HEK293 (cell line): ENCODE measurements around the gene SHLD2.
"Not testable (repeated sequence)": the region's sequence is repeated elsewhere in the genome, so short reads cannot be mapped to it uniquely, and the experiment has no call there.

Source experiments
- CTCF ChIA-PET: fragments of 350-600 bp; formaldehyde crosslinking; extraction: SDS; loops from one replicate; lab custom pipeline; 2021; ENCODE audit warnings: antibody characterized with exemption; lab: Yijun Ruan, JAX
- POLR2A ChIA-PET: fragments of 300-600 bp; formaldehyde crosslinking; extraction: SDS; loops from one replicate; lab custom pipeline; 2020; ENCODE audit warnings: antibody characterized with exemption, inconsistent platforms; lab: Yijun Ruan, JAX
- H3K27ac ChIP-seq: fragments of 200-500 bp; sonication (Bioruptor generic); 2 replicates; pipeline ENCODE4 v1.5.1; 2014; ENCODE audit warnings: low read depth, low read length, control low read depth, inconsistent platforms; ENCODE audit errors: extremely low read depth
- H3K36me3 ChIP-seq, 2 experiments: fragments of 200-500 bp in 1 of 2; sonication (Bioruptor generic) in 1 of 2; 1 replicate in 1 of 2; 2 replicates in 1 of 2; pipeline ENCODE4 v1.5.1; 2014 to 2017; ENCODE audit warnings: inconsistent platforms in 2 of 2, low read length in 2 of 2; ENCODE audit not compliant: control insufficient read depth in 2 of 2, insufficient read depth in 1 of 2
- H3K4me1 ChIP-seq: fragments of 200-500 bp; sonication (Bioruptor generic); 2 replicates; pipeline ENCODE4 v1.5.1; 2014; ENCODE audit warnings: mild to moderate bottlenecking, low read length, inconsistent platforms; ENCODE audit not compliant: control insufficient read depth, insufficient read depth
- H3K4me3 ChIP-seq: 2 replicates; pipeline ENCODE4 v1.5.1; 2011; ENCODE audit warnings: low read depth, mild to moderate bottlenecking, control low read depth, low read length, moderate library complexity
- H3K9me3 ChIP-seq: fragments of 200-500 bp; sonication (Bioruptor generic); 2 replicates; pipeline ENCODE4 v1.5.1; 2014; ENCODE audit warnings: low read depth, low read length, inconsistent platforms; ENCODE audit not compliant: control insufficient read depth, insufficient read depth
- ELK4 ChIP-seq: IDR thresholded peaks from 2 replicates; pipeline ENCODE4 v1.6.1; 2011; ENCODE audit warnings: mild to moderate bottlenecking, low read depth, low read length, borderline replicate concordance
- GFI1B ChIP-seq: fragments of 450-650 bp; formaldehyde crosslinking; IDR thresholded peaks from 2 replicates; pipeline ENCODE4 v1.5.1; 2016; ENCODE audit warnings: missing biosample characterization, missing genetic modification characterization
- GLI2 ChIP-seq: fragments of 450-650 bp; formaldehyde crosslinking; IDR thresholded peaks from 2 replicates; pipeline ENCODE4; 2017; ENCODE audit warnings: missing biosample characterization, missing genetic modification characterization, low read depth, borderline replicate concordance
- GLI4 ChIP-seq: fragments of 450-650 bp; formaldehyde crosslinking; IDR thresholded peaks from 2 replicates; pipeline ENCODE4 v1.5.1; 2016; ENCODE audit warnings: missing biosample characterization, missing genetic modification characterization
- HOXA7 ChIP-seq: sonication (generic); formaldehyde crosslinking; IDR thresholded peaks from 2 replicates; pipeline ENCODE4 v1.8.1; 2022; ENCODE audit warnings: missing genetic modification reagents, borderline replicate concordance
- IKZF3 ChIP-seq: fragments of 450-650 bp; IDR thresholded peaks from 2 replicates; pipeline ENCODE4 v1.5.0; 2018; ENCODE audit warnings: missing biosample characterization, mild to moderate bottlenecking, missing genetic modification characterization, moderate library complexity
- MYNN ChIP-seq: fragments of 450-650 bp; formaldehyde crosslinking; IDR thresholded peaks from 2 replicates; pipeline ENCODE4 v1.5.1; 2016; ENCODE audit warnings: missing biosample characterization, missing genetic modification characterization, borderline replicate concordance
- ZBTB10 ChIP-seq: fragments of 450-650 bp; formaldehyde crosslinking; IDR thresholded peaks from 2 replicates; pipeline ENCODE4 v1.5.1; 2016; ENCODE audit warnings: missing biosample characterization, missing genetic modification characterization
- ZBTB21 ChIP-seq: fragments of 450-650 bp; formaldehyde crosslinking; IDR thresholded peaks from 2 replicates; pipeline ENCODE4 v1.5.1; 2017; ENCODE audit warnings: missing biosample characterization, missing genetic modification characterization
- ZBTB7A ChIP-seq: fragments of 450-650 bp; formaldehyde crosslinking; IDR thresholded peaks from 2 replicates; pipeline ENCODE4 v1.5.1; 2016; ENCODE audit warnings: low read depth, missing biosample characterization, missing genetic modification characterization
- ZFP41 ChIP-seq: fragments of 450-650 bp; formaldehyde crosslinking; IDR thresholded peaks from 2 replicates; pipeline ENCODE4 v1.5.1; 2016; ENCODE audit warnings: missing biosample characterization, missing genetic modification characterization, borderline replicate concordance
- ZNF211 ChIP-seq: fragments of 450-650 bp; formaldehyde crosslinking; IDR thresholded peaks from 2 replicates; pipeline ENCODE4 v1.5.1; 2016; ENCODE audit warnings: low read depth, missing biosample characterization, missing genetic modification characterization
- ZNF248 ChIP-seq: fragments of 450-650 bp; formaldehyde crosslinking; IDR thresholded peaks from 2 replicates; pipeline ENCODE4 v1.5.1; 2017; ENCODE audit warnings: missing biosample characterization, missing genetic modification characterization
- ZNF26 ChIP-seq: fragments of 450-650 bp; formaldehyde crosslinking; IDR thresholded peaks from 2 replicates; pipeline ENCODE4 v1.5.1; 2016; ENCODE audit warnings: missing biosample characterization, missing genetic modification characterization
- ZNF335 ChIP-seq: fragments of 450-650 bp; formaldehyde crosslinking; conservative IDR thresholded peaks from 2 replicates; pipeline ENCODE4 v1.5.1; 2016; ENCODE audit warnings: missing biosample characterization, missing genetic modification characterization
- ZNF510 ChIP-seq: fragments of 450-650 bp; formaldehyde crosslinking; IDR thresholded peaks from 2 replicates; pipeline ENCODE4 v1.5.1; 2018; ENCODE audit warnings: mild to moderate bottlenecking, missing genetic modification characterization, missing biosample characterization; ENCODE audit not compliant: insufficient replicate concordance
- ZNF610 ChIP-seq: fragments of 450-650 bp; formaldehyde crosslinking; IDR thresholded peaks from 2 replicates; pipeline ENCODE4 v1.5.1; 2016; ENCODE audit warnings: missing biosample characterization, missing genetic modification characterization, borderline replicate concordance
- ZNF692 ChIP-seq: fragments of 450-650 bp; formaldehyde crosslinking; IDR thresholded peaks from 2 replicates; pipeline ENCODE4 v1.5.1; 2016; ENCODE audit warnings: missing biosample characterization, missing genetic modification characterization
- ZSCAN16 ChIP-seq: fragments of 450-650 bp; formaldehyde crosslinking; IDR thresholded peaks from 2 replicates; pipeline ENCODE4 v1.5.1; 2016; ENCODE audit warnings: missing biosample characterization, missing genetic modification characterization
- TF ChIP-seq, protein P1 (sequence below): fragments of 450-650 bp; formaldehyde crosslinking; conservative IDR thresholded peaks from 2 replicates; pipeline ENCODE4 v1.5.1; 2016; ENCODE audit warnings: low read depth, missing biosample characterization, missing genetic modification characterization

Gene SHLD2

GRCh38 chr10:87101996-87102395 lies 7.0 kb downstream of the SHLD2 start:
- H3K27ac ChIP-seq = no peak overlapping the region
- peaks cover 43 to 53% of the 10 kb centered on the region in 2 experiments for H3K36me3 ChIP-seq
- H3K4me3 ChIP-seq = no peak overlapping the region
- POLR2A ChIA-PET = no interaction called here
- TF ChIP-seq ZNF510 (tag by site-specific recombination) (no peak), ZSCAN16 (tag by site-specific recombination) (no peak), ZNF335 (tag by site-specific recombination) (no peak), IKZF3 (tag by site-specific recombination) (no peak), GLI2 (no peak), ZNF692 (tag by site-specific recombination) (no peak), ZNF610 (tag by site-specific recombination) (no peak), ZBTB21 (no peak), ZFP41 (tag by site-specific recombination) (no peak), ZBTB7A (tag by site-specific recombination) (no peak), MYNN (tag by site-specific recombination) (no peak), GFI1B (tag by site-specific recombination) (no peak), HOXA7 (no peak), ZBTB10 (no peak), ELK4 (no peak), ZNF26 (tag by site-specific recombination) (no peak), GLI4 (tag by site-specific recombination) (no peak), ZNF248 (tag by site-specific recombination) (no peak), ZNF211 (no peak)
- TF ChIP-seq, protein P1, sequence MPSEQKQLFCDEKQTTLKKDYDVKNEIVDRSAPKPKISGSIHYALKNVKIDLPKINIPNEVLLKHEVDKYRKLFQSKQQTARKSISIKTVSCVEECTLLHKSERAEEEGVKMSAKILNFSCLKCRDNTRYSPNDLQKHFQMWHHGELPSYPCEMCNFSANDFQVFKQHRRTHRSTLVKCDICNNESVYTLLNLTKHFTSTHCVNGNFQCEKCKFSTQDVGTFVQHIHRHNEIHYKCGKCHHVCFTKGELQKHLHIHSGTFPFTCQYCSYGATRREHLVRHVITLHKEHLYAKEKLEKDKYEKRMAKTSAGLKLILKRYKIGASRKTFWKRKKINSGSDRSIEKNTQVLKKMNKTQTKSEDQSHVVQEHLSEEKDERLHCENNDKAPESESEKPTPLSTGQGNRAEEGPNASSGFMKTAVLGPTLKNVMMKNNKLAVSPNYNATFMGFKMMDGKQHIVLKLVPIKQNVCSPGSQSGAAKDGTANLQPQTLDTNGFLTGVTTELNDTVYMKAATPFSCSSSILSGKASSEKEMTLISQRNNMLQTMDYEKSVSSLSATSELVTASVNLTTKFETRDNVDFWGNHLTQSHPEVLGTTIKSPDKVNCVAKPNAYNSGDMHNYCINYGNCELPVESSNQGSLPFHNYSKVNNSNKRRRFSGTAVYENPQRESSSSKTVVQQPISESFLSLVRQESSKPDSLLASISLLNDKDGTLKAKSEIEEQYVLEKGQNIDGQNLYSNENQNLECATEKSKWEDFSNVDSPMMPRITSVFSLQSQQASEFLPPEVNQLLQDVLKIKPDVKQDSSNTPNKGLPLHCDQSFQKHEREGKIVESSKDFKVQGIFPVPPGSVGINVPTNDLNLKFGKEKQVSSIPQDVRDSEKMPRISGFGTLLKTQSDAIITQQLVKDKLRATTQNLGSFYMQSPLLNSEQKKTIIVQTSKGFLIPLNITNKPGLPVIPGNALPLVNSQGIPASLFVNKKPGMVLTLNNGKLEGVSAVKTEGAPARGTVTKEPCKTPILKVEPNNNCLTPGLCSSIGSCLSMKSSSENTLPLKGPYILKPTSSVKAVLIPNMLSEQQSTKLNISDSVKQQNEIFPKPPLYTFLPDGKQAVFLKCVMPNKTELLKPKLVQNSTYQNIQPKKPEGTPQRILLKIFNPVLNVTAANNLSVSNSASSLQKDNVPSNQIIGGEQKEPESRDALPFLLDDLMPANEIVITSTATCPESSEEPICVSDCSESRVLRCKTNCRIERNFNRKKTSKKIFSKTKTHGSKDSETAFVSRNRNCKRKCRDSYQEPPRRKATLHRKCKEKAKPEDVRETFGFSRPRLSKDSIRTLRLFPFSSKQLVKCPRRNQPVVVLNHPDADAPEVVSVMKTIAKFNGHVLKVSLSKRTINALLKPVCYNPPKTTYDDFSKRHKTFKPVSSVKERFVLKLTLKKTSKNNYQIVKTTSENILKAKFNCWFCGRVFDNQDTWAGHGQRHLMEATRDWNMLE = no peak
- TF ChIP-seq, all 188 proteins: peak for 0
- Histone ChIP-seq H3K4me1 (no peaks in the 10 kb centered on the region), H3K9me3 (no peaks in the 10 kb centered on the region)
- CTCF ChIA-PET = no interaction called here

DNA sequence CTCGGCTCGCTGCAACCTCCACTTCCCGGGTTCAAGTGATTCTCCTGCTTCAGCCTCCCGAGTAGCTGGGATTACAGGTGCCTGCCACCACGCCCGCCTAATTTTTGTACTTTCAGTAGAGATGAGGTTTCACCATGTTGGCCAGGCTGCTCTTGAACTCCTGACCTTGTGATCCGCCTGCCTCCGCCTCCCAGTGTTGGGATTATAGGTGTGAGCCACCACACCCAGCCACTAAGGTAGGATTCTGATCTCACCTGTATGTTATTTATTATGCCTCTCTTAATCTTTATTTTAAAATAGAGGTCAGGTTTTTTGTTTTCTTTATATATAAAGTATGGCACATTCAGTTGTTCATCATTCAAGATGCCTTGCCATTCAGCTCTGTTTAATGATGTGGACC lies 9.7 kb downstream of the SHLD2 start:
- CTCF ChIA-PET = interaction anchor here (0.7 kb wide), 1 partner anchor 611 kb away, joined by 7 read pairs; no protein-coding TSS in a partner anchor
- POLR2A ChIA-PET, H3K4me1 ChIP-seq, H3K9me3 ChIP-seq, H3K27ac ChIP-seq, H3K4me3 ChIP-seq: not testable (repeated sequence)
- H3K36me3 ChIP-seq = peaks cover 41 to 51% of the 10 kb centered on the region in 2 experiments
